HEK293 (cell line): ENCODE results near the gene SNAPC2.

Experiments used
- FEZF1 ChIP-seq: fragments of 450-650 bp; formaldehyde crosslinking; IDR thresholded peaks from 2 replicates; pipeline ENCODE4 v1.5.1; 2016; ENCODE audit warnings: missing biosample characterization, missing genetic modification characterization
- HOXA7 ChIP-seq: sonication (generic); formaldehyde crosslinking; IDR thresholded peaks from 2 replicates; pipeline ENCODE4 v1.8.1; 2022; ENCODE audit warnings: missing genetic modification reagents, borderline replicate concordance
- OVOL3 ChIP-seq: fragments of 450-650 bp; formaldehyde crosslinking; IDR thresholded peaks from 2 replicates; pipeline ENCODE4 v1.5.1; 2016; ENCODE audit warnings: missing biosample characterization, missing genetic modification characterization
- SCRT2 ChIP-seq: fragments of 450-650 bp; formaldehyde crosslinking; IDR thresholded peaks from 2 replicates; pipeline ENCODE4 v1.5.1; 2016; ENCODE audit warnings: missing biosample characterization, missing genetic modification characterization
- SETDB1 ChIP-seq: IDR thresholded peaks from one replicate; pipeline ENCODE4 v1.6.1; 2017; ENCODE audit warnings: mild to moderate bottlenecking, low read length, moderate library complexity, mixed read lengths; ENCODE audit not compliant: insufficient read length
- ZFP3 ChIP-seq: fragments of 450-650 bp; formaldehyde crosslinking; IDR thresholded peaks from 2 replicates; pipeline ENCODE4 v1.5.1; 2016; ENCODE audit warnings: low read depth, missing biosample characterization, missing genetic modification characterization
- ZNF202 ChIP-seq: fragments of 450-650 bp; formaldehyde crosslinking; IDR thresholded peaks from 2 replicates; pipeline ENCODE4 v1.5.1; 2016; ENCODE audit warnings: missing biosample characterization, missing genetic modification characterization, borderline replicate concordance
- ZNF214 ChIP-seq: fragments of 450-650 bp; formaldehyde crosslinking; IDR thresholded peaks from 2 replicates; pipeline ENCODE4 v1.5.1; 2017; ENCODE audit warnings: missing biosample characterization, mild to moderate bottlenecking, missing genetic modification characterization, borderline replicate concordance
- ZNF23 ChIP-seq: fragments of 450-650 bp; formaldehyde crosslinking; IDR thresholded peaks from 2 replicates; pipeline ENCODE4 v1.5.1; 2016; ENCODE audit warnings: missing biosample characterization, missing genetic modification characterization, borderline replicate concordance
- ZNF274 ChIP-seq, 2 experiments: fragments of 200-500 bp in 1 of 2; fragments of 450-650 bp in 1 of 2; sonication (Bioruptor generic) in 1 of 2; formaldehyde crosslinking in 1 of 2; IDR thresholded peaks; 2 replicates each; pipeline versions ENCODE4 v1.5.1 to v1.6.1; 2014 to 2016; ENCODE audit warnings: borderline replicate concordance in 1 of 2, inconsistent platforms in 1 of 2, low read length in 1 of 2, missing biosample characterization in 1 of 2, missing genetic modification characterization in 1 of 2
- ZNF510 ChIP-seq: fragments of 450-650 bp; formaldehyde crosslinking; IDR thresholded peaks from 2 replicates; pipeline ENCODE4 v1.5.1; 2018; ENCODE audit warnings: mild to moderate bottlenecking, missing genetic modification characterization, missing biosample characterization; ENCODE audit not compliant: insufficient replicate concordance
- ZNF549 ChIP-seq: fragments of 450-650 bp; IDR thresholded peaks from 2 replicates; pipeline ENCODE4 v1.5.1; 2018; ENCODE audit warnings: missing biosample characterization, missing genetic modification characterization, mild to moderate bottlenecking, inconsistent platforms, moderate library complexity
- ZNF560 ChIP-seq: fragments of 450-650 bp; formaldehyde crosslinking; IDR thresholded peaks from 2 replicates; pipeline ENCODE4 v1.5.1; 2017; ENCODE audit warnings: missing biosample characterization, missing genetic modification characterization, borderline replicate concordance
- ZNF654 ChIP-seq: fragments of 450-650 bp; formaldehyde crosslinking; IDR thresholded peaks from 2 replicates; pipeline ENCODE4 v1.5.1; 2016; ENCODE audit warnings: low read depth, missing biosample characterization, missing genetic modification characterization
- ZNF660 ChIP-seq: fragments of 450-650 bp; IDR thresholded peaks from 2 replicates; pipeline ENCODE4 v1.5.1; 2018; ENCODE audit warnings: missing biosample characterization, mild to moderate bottlenecking, missing genetic modification characterization
- ZNF76 ChIP-seq: fragments of 450-650 bp; formaldehyde crosslinking; IDR thresholded peaks from 2 replicates; pipeline ENCODE4; 2016; ENCODE audit warnings: low read depth, missing biosample characterization, missing genetic modification characterization, borderline replicate concordance
- ZNF791 ChIP-seq: fragments of 450-650 bp; formaldehyde crosslinking; IDR thresholded peaks from 2 replicates; pipeline ENCODE4 v1.5.1; 2016; ENCODE audit warnings: missing biosample characterization, missing genetic modification characterization
- TF ChIP-seq, protein P1 (sequence below): fragments of 450-650 bp; formaldehyde crosslinking; IDR thresholded peaks from 2 replicates; pipeline ENCODE4 v1.5.1; 2017; ENCODE audit warnings: missing biosample characterization, missing genetic modification characterization
- TF ChIP-seq, protein P2 (sequence below): fragments of 450-650 bp; formaldehyde crosslinking; IDR thresholded peaks from 2 replicates; pipeline ENCODE4 v1.5.1; 2016; ENCODE audit warnings: missing biosample characterization, missing genetic modification characterization
- TF ChIP-seq, protein P3 (sequence below): fragments of 450-650 bp; formaldehyde crosslinking; IDR thresholded peaks from 2 replicates; pipeline ENCODE4 v1.5.0; 2017; ENCODE audit warnings: missing biosample characterization, missing genetic modification characterization, borderline replicate concordance
- TF ChIP-seq, protein P4 (sequence below): fragments of 450-650 bp; formaldehyde crosslinking; IDR thresholded peaks from 2 replicates; pipeline ENCODE4 v1.5.1; 2016; ENCODE audit warnings: missing biosample characterization, missing genetic modification characterization
- TF ChIP-seq, protein P5 (sequence below): fragments of 450-650 bp; formaldehyde crosslinking; IDR thresholded peaks from 2 replicates; pipeline ENCODE4 v1.5.1; 2016; ENCODE audit warnings: missing biosample characterization, missing genetic modification characterization
- TF ChIP-seq, protein P6 (sequence below): fragments of 450-650 bp; formaldehyde crosslinking; IDR thresholded peaks from 2 replicates; pipeline ENCODE4 v1.5.1; 2016; ENCODE audit warnings: missing biosample characterization, missing genetic modification characterization
- TF ChIP-seq, protein P7 (sequence below): fragments of 450-650 bp; formaldehyde crosslinking; IDR thresholded peaks from 2 replicates; pipeline ENCODE4 v1.5.1; 2017; ENCODE audit warnings: missing biosample characterization, missing genetic modification characterization
- TF ChIP-seq, protein P8 (sequence below): IDR thresholded peaks from 2 replicates; pipeline ENCODE4 v1.6.1; 2011; ENCODE audit warnings: mild to moderate bottlenecking, low read depth, low read length, borderline replicate concordance

The SNAPC2 gene

DNA sequence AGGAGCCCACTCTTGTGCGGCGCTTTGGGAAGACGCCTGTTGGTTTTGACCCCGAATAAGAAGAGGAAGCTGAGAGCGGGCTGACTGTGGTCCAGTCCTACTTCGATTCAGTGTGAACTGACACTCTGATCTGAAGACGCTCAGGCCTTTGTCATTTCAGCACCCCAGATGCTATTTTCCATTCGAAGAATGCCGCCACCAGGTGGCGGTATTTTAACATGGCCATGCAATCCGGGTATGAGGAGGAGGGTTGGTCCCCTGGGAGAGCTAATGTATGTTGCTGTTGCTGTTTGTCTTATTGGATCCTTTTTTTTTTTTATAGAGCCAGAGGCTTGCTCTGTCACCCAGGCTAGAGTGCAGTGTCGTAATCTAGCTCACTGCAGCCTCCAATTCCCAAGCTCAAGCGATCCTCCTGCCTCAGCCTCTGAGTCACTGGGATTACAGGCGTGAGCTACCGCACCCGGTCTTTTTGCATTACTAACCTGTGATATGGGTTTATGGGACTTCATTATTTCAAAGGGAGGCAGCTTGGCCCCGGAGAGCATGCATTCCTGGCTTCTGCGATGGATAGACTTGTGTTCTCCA lies 24.1 kb downstream of the SNAPC2 start (continued):
- TF ChIP-seq, protein P1, sequence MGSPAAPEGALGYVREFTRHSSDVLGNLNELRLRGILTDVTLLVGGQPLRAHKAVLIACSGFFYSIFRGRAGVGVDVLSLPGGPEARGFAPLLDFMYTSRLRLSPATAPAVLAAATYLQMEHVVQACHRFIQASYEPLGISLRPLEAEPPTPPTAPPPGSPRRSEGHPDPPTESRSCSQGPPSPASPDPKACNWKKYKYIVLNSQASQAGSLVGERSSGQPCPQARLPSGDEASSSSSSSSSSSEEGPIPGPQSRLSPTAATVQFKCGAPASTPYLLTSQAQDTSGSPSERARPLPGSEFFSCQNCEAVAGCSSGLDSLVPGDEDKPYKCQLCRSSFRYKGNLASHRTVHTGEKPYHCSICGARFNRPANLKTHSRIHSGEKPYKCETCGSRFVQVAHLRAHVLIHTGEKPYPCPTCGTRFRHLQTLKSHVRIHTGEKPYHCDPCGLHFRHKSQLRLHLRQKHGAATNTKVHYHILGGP (tag by site-specific recombination): no peak
- peak; percentile 16 for TF ChIP-seq SETDB1
- peak; percentile 62 for TF ChIP-seq SCRT2 (tag by site-specific recombination)
- no peak for TF ChIP-seq ZFP3 (tag by site-specific recombination)
- TF ChIP-seq ZNF23 (tag by site-specific recombination): no peak
- TF ChIP-seq ZNF510: no peak
- no peak for TF ChIP-seq FEZF1 (tag by site-specific recombination)
- TF ChIP-seq ZNF549: no peak
- no peak for TF ChIP-seq ZNF274 (IDR thresholded peaks at IDR 0.05; ENCODE audit: low read length)
- TF ChIP-seq ZNF274 (tag by site-specific recombination; IDR thresholded peaks at IDR 0.05; ENCODE audit: borderline replicate concordance): no peak
- peak; percentile 86 for TF ChIP-seq ZNF654 (tag by site-specific recombination)
- no peak; the same call in none of the 2 replicates for TF ChIP-seq ZNF660 (tag by site-specific recombination)
- TF ChIP-seq HOXA7 (CRISPR knock-in tag): no peak
- TF ChIP-seq ZNF214 (tag by site-specific recombination): no peak
- TF ChIP-seq, protein P2, sequence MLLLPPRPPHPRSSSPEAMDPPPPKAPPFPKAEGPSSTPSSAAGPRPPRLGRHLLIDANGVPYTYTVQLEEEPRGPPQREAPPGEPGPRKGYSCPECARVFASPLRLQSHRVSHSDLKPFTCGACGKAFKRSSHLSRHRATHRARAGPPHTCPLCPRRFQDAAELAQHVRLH (tag by site-specific recombination): peak; percentile 66
- 0 out of 2 replicates have a peak, but pooled peaks have one; percentile 21 for TF ChIP-seq OVOL3 (tag by site-specific recombination)
- TF ChIP-seq, protein P3, sequence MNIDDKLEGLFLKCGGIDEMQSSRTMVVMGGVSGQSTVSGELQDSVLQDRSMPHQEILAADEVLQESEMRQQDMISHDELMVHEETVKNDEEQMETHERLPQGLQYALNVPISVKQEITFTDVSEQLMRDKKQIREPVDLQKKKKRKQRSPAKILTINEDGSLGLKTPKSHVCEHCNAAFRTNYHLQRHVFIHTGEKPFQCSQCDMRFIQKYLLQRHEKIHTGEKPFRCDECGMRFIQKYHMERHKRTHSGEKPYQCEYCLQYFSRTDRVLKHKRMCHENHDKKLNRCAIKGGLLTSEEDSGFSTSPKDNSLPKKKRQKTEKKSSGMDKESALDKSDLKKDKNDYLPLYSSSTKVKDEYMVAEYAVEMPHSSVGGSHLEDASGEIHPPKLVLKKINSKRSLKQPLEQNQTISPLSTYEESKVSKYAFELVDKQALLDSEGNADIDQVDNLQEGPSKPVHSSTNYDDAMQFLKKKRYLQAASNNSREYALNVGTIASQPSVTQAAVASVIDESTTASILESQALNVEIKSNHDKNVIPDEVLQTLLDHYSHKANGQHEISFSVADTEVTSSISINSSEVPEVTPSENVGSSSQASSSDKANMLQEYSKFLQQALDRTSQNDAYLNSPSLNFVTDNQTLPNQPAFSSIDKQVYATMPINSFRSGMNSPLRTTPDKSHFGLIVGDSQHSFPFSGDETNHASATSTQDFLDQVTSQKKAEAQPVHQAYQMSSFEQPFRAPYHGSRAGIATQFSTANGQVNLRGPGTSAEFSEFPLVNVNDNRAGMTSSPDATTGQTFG (tag by site-specific recombination): 0 out of 2 replicates have a peak, but pooled peaks have one; percentile 11
- no peak for TF ChIP-seq ZNF202 (tag by site-specific recombination)
- no peak for TF ChIP-seq ZNF76
- TF ChIP-seq, protein P4, sequence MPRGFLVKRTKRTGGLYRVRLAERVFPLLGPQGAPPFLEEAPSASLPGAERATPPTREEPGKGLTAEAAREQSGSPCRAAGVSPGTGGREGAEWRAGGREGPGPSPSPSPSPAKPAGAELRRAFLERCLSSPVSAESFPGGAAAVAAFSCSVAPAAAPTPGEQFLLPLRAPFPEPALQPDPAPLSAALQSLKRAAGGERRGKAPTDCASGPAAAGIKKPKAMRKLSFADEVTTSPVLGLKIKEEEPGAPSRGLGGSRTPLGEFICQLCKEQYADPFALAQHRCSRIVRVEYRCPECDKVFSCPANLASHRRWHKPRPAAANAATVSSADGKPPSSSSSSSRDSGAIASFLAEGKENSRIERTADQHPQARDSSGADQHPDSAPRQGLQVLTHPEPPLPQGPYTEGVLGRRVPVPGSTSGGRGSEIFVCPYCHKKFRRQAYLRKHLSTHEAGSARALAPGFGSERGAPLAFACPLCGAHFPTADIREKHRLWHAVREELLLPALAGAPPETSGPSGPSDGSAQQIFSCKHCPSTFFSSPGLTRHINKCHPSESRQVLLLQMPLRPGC (tag by site-specific recombination): peak; percentile 64
- TF ChIP-seq, protein P5, sequence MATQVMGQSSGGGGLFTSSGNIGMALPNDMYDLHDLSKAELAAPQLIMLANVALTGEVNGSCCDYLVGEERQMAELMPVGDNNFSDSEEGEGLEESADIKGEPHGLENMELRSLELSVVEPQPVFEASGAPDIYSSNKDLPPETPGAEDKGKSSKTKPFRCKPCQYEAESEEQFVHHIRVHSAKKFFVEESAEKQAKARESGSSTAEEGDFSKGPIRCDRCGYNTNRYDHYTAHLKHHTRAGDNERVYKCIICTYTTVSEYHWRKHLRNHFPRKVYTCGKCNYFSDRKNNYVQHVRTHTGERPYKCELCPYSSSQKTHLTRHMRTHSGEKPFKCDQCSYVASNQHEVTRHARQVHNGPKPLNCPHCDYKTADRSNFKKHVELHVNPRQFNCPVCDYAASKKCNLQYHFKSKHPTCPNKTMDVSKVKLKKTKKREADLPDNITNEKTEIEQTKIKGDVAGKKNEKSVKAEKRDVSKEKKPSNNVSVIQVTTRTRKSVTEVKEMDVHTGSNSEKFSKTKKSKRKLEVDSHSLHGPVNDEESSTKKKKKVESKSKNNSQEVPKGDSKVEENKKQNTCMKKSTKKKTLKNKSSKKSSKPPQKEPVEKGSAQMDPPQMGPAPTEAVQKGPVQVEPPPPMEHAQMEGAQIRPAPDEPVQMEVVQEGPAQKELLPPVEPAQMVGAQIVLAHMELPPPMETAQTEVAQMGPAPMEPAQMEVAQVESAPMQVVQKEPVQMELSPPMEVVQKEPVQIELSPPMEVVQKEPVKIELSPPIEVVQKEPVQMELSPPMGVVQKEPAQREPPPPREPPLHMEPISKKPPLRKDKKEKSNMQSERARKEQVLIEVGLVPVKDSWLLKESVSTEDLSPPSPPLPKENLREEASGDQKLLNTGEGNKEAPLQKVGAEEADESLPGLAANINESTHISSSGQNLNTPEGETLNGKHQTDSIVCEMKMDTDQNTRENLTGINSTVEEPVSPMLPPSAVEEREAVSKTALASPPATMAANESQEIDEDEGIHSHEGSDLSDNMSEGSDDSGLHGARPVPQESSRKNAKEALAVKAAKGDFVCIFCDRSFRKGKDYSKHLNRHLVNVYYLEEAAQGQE (tag by site-specific recombination): peak; percentile 92
- TF ChIP-seq, protein P6, sequence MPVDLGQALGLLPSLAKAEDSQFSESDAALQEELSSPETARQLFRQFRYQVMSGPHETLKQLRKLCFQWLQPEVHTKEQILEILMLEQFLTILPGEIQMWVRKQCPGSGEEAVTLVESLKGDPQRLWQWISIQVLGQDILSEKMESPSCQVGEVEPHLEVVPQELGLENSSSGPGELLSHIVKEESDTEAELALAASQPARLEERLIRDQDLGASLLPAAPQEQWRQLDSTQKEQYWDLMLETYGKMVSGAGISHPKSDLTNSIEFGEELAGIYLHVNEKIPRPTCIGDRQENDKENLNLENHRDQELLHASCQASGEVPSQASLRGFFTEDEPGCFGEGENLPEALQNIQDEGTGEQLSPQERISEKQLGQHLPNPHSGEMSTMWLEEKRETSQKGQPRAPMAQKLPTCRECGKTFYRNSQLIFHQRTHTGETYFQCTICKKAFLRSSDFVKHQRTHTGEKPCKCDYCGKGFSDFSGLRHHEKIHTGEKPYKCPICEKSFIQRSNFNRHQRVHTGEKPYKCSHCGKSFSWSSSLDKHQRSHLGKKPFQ (tag by site-specific recombination): peak; percentile 97
- TF ChIP-seq ZNF791 (tag by site-specific recombination): no peak
- TF ChIP-seq, protein P7, sequence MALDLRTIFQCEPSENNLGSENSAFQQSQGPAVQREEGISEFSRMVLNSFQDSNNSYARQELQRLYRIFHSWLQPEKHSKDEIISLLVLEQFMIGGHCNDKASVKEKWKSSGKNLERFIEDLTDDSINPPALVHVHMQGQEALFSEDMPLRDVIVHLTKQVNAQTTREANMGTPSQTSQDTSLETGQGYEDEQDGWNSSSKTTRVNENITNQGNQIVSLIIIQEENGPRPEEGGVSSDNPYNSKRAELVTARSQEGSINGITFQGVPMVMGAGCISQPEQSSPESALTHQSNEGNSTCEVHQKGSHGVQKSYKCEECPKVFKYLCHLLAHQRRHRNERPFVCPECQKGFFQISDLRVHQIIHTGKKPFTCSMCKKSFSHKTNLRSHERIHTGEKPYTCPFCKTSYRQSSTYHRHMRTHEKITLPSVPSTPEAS: no peak
- TF ChIP-seq, protein P8, sequence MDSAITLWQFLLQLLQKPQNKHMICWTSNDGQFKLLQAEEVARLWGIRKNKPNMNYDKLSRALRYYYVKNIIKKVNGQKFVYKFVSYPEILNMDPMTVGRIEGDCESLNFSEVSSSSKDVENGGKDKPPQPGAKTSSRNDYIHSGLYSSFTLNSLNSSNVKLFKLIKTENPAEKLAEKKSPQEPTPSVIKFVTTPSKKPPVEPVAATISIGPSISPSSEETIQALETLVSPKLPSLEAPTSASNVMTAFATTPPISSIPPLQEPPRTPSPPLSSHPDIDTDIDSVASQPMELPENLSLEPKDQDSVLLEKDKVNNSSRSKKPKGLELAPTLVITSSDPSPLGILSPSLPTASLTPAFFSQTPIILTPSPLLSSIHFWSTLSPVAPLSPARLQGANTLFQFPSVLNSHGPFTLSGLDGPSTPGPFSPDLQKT: no peak
- TF ChIP-seq ZNF560 (tag by site-specific recombination): no peak
